ENCODE measurements around the gene CDH4.

- TF ChIP-seq ZKSCAN1 (IDR thresholded peaks at IDR 0.05; ENCODE audit: low read depth, low read length) = no peak
- TF ChIP-seq ZNF274 (IDR thresholded peaks at IDR 0.05; ENCODE audit: borderline replicate concordance, low read depth, low read length) = no peak
- no peak for TF ChIP-seq FOXA1 (IDR thresholded peaks at IDR 0.05; ENCODE audit: borderline replicate concordance)
- no peak for TF ChIP-seq REST (IDR thresholded peaks at IDR 0.05; ENCODE audit: borderline replicate concordance)
- no peak for TF ChIP-seq REST (CRISPR knock-in tag; IDR thresholded peaks at IDR 0.05; ENCODE audit: low read depth)
- no peak for TF ChIP-seq ZNF609 (CRISPR knock-in tag; IDR thresholded peaks at IDR 0.05; ENCODE audit: borderline replicate concordance)
- no peak for TF ChIP-seq CTCF (IDR thresholded peaks at IDR 0.05 in 2 of 3, conservative IDR thresholded peaks at IDR 0.05 in 1 of 3; ENCODE audit: insufficient read depth in 2 of 3, low read depth in 1 of 3, low read length in 3 of 3)
- no peak for TF ChIP-seq TAF1 (IDR thresholded peaks at IDR 0.05; ENCODE audit: control insufficient read depth, extremely low read depth, insufficient read depth, low read length, severe bottlenecking)
- no peak for TF ChIP-seq BDP1 (IDR thresholded peaks at IDR 0.05; ENCODE audit: insufficient read depth, insufficient read length)
Measured at GRCh38 chr20:61436283-61436666, 184.2 kb downstream of the CDH4 start.
